ENCODE results near the gene SLC5A10.
A peak's percentile ranks its signal among the peaks of the same experiment; 100 is the strongest.

Gene SLC5A10

GRCh38 chr17:19003543-19004420 is 51.8 kb downstream of the SLC5A10 start:
- DNase-seq (ENCODE audit: low read depth) = peak; percentile 24

GRCh38 chr17:19004421-19005136 is 52.6 kb downstream of the SLC5A10 start, which contains the start of gene FAM83G:
Gene FAM83G, minus strand, starts transcription at chr17:19004764. Its CDS starts 723 bp downstream, at chr17:19004041.
- DNase-seq (ENCODE audit: low read depth) = peak; percentile 63

DNA sequence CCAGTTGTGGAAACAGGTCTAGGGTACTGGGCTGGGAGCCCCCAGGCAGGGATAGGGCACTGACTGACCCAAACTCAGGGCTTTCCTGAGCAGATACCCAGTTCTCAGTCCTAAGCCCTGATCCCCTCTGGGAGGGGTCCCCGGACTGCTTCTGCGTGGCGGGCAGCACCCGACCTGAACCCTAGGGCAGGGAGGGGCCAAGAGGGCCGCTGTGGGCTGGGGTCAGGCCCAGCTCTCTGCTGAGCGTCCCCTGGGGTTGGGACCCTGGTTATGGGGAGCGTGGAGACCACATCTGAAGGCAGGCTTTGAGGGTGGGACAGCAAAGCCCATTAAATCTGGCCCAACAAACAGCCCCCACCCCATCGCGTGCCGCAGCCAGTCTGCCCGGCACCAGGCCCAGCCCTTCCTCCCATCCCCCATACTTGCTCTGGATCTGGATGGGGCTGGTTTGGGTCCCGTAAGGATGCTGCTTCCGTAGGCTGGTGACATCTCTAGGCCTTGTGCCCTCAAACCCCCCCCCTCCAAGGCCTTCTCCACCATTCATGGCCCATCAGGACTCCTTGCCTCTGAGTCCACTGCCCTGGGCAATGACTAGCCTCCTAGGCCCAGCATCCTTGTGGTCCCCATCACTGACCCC is 53.3 kb downstream of the SLC5A10 start:
- DNase-seq (ENCODE audit: low read depth) = no peak

DNA sequence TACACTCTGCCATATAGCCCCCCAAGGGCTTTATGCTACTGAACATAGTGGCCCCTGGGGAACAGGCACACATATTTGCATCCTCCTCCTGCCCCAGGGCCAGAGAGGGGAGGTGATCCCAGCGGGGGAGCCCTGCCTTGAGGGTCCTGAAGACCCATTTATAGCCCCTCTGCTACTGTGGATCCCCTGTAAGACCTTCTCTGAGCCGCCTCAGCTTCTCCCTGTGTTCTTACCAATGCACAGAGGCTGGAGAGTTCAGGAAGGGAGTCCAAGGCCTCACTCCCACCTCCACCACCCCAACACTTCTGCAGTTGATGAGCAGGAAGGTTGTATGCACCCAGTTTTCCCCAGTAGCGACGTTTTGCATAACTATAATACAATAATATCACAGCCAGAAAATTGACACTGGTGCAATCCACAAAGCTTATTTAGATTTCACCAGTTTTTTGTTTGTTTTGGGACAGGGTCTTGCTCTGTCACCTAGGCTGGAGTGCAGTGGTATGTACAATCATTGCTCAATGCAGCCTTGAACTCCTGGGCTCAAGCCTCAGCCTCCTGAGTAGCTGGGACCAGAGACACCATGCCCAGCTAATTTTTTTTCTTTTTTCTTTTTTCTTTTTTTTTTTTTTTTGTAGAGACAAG is 53.9 kb downstream of the SLC5A10 start:
- no peak for DNase-seq (ENCODE audit: low read depth)

DNA sequence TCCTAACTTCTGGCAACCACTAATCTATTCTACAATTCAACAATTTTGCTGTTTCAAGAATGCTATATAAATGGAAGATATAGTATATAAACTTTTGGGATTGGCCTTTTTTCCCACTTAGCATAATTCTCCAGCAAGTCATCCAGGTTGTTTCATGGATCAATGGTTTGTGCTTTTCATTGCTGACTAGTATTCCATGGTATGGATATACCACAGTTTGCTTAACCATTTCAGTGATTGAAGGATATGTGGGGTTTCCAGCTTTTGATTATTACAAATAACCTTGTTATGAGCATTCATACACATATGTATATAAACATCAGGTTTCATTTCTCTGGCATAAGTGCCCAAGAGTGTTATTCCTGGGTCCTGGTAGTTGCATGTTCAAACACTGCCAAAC is 54.7 kb downstream of the SLC5A10 start:
- DNase-seq (ENCODE audit: low read depth) = no peak

DNA sequence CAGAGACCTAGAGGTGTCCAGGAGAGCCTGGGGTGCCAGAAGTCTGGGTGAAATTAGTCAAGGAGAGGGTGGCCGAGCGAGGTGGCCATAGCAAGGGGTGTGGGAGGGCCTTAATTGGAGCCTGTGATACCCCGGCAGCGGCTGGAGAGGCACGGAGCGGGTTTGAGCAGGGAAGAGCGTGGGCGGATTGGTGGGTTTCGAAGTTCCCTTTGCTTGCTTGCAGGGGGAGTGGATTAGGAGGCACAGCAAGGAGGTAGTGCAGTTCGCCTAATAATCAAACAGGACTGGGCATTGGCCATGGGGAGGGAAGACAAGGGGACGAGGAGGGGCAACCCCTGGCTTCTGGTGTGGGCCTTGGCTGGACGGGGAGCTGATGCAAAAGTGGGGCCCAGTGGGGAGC is 58.0 kb downstream of the SLC5A10 start:
- no peak for DNase-seq (ENCODE audit: low read depth)

- DNase-seq (ENCODE audit: low read depth) = peak; percentile 82
These were observed 59.0 kb downstream of the SLC5A10 start for GRCh38 chr17:19010729-19011505.

DNA sequence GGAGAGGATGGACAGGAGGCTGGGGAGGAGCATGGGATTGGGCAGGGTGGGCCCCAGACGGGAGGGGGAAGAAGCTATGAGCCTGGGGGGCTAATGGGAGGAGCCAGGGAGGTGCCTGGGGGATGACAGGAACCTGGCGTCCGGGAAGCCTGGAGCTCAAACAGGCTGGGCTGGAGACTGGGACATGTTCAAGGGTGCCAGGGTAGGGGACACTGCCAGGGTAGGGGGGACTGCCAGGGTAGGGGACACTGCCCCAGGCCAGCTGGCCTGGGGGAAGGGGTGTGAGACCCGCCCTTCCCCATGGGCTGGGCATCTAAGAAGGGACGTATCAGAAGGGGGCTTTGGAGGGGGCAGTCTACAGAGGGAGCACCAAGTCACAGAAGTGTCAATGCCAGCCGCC is 59.6 kb downstream of the SLC5A10 start:
- no peak for DNase-seq (ENCODE audit: low read depth)

- DNase-seq (ENCODE audit: low read depth) = no peak
These were observed 60.5 kb downstream of the SLC5A10 start for GRCh38 chr17:19012171-19013080.

GRCh38 chr17:19013226-19013625 is 61.3 kb downstream of the SLC5A10 start:
- no peak for DNase-seq (ENCODE audit: low read depth)

DNA sequence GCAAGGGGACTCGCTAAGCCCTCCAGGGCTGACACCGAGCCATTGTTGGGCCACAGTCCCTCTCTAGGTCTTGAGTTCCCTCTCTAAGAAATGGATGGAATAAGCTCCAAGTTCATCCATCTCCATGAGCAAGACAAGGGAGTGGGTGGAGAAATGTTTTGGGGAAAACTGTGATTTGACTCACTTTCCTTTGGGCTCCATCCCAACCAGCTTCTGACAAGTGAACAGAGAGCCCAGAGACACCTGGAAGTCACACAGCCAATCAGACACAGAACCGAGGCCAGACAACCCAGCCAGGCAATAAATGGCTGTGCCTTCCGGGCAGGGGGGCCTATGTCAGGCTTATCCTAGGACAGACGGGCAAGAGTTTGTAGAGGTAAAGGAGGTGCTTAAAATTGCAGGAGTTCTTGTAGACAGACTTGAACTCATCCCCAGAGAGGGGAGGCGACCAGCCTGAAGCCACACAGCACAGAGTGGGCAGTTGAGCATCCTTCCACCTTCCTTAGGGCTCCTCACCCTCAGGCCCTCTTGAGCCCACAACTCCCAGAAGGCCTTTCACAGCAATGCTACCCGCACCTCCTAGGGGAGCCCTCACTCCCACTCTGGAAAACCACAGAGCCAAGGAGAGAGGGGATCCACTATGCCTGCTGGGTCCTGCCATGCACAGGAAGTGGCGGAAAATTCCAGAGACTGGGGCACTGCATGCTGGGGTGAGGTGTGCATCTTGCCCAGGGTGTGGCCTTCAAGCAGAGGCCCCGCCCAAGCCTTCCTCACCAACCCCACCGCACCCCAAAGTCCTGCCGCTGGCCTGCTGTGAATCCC is 62.1 kb downstream of the SLC5A10 start:
- DNase-seq (ENCODE audit: low read depth) = no peak

GRCh38 chr17:19014628-19015215 is 62.8 kb downstream of the SLC5A10 start:
- peak; percentile 15 for DNase-seq (ENCODE audit: low read depth)

GRCh38 chr17:19015428-19015827 is 63.5 kb downstream of the SLC5A10 start:
- DNase-seq (ENCODE audit: low read depth) = no peak

GRCh38 chr17:19016297-19016696 is 64.3 kb downstream of the SLC5A10 start:
- DNase-seq (ENCODE audit: low read depth) = no peak

- DNase-seq (ENCODE audit: low read depth) = no peak
These were observed 64.9 kb downstream of the SLC5A10 start for GRCh38 chr17:19016881-19017280.

DNA sequence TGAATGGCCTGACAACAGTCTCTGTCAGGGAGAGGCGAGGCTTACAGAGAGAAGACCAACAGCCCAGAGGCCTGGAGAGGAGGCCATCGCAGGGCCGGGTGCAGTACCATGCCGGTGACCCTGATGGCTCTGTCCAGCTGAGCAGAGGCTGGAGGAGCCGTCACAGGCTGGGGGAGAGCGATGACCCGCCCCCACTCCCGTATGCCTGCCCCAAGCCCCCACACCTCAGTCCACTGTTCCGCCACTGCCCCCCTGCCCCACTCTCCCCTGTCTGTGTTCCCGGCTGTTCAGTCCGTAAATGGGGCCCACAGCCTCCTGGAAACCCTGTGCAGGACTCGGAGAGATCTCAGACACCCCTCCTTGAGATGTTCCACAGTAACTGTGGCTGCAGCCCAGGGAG is 65.4 kb downstream of the SLC5A10 start:
- DNase-seq (ENCODE audit: low read depth) = no peak

DNA sequence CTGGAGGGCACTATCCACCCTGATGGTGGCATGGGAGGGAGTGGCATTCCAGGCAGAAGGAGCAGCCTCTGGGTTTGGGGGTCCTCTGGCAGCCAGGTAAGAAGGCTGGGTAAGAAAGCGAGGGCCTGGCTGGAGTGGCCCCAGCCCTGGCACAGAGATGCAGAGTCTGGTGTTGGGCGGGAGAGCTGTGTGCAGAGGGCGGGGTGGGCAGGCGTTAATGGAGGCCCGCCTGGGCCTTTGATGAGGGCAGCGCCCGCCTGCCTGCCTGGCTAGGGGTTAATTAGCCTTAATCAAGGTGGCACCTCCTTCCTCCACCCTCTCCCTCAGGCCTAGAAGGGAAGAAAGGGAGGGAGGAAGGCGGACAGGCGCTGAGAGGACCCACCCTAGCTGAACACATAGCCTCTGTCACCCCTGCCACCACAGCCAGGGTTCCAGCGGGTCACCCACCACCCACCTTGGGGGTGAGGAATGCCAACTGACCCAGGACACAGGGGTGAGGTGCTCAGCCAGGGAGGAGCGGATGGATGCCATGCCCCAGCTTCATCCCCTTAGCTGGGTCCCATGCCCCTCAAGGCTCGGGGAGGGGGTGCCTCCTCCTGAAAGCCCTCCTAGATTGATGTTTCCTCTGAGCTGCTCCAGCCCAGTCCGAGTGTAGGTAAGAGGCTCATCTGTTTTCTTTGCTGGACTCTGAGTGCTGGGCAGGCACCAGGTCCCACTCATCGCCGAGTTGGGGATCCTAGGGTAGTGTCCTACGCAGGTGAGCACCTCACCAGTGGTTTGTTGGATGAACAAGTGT is 66.0 kb downstream of the SLC5A10 start:
- DNase-seq (ENCODE audit: low read depth) = no peak

DNA sequence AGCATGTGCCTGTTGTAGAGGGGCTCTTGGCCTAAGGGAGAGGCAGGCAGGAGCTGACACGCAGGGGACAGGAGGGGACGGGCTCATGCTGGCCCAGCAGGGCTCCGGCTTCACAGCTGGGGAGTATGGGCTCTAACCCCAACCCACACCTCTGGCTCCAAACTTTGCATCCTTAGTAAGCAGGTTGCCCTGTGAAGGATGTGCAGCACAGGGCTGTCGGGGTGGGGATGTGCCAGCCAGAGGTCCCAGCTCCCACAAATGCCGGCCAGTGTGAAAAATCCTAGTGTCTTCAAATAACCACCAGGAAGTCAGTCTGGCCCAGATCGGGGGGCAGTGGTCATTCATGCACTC is 66.6 kb downstream of the SLC5A10 start:
- DNase-seq (ENCODE audit: low read depth) = no peak
